T-helper 2 cell treated with Interferon-gamma antibody and Interleukin-4, amounts not matched to agents 100 ng/mL and 5 ng/mL, for 36 hours (primary cell): ENCODE data around the gene CDK13. TPM values are rescaled to one million over a fixed set of nuclear protein-coding genes. Genes with fewer than 3 reads are reported as not detected.

Experiments
- intact Hi-C: fragments of 100-400 bp; cut with micrococcal nuclease; formaldehyde crosslinking; loops from one replicate; pipeline ENCODE4 v1.15.1; 2023
- total RNA-seq: library from RNA; stranded (reverse); gene quantifications from 2 replicates; pipeline ENCODE4 v1.2.3, GENCODE V29; 2022

CDK13 gene
- total RNA-seq, 1 donor from 2014 or later = 54.2 TPM

GRCh38 chr7:39948956-39949928, 814 bp upstream of the CDK13 start:
- intact Hi-C loops = loop anchor here (1.0 to 5.0 kb wide), 5 partner anchors 52 to 359 kb away; partner anchors contain the start of gene MPLKIP

GRCh38 chr7:39950473-39951225, 593 bp downstream of the CDK13 start:
- intact Hi-C loops = loop anchor here (1.0 to 10.0 kb wide), 5 partner anchors 29 to 1716 kb away; partner anchors contain the start of gene YAE1

GRCh38 chr7:39951226-39952194, 1.5 kb downstream of the CDK13 start:
- intact Hi-C loops = loop anchor here (1.0 to 10.0 kb wide), 4 partner anchors 53 to 1717 kb away; partner anchors contain the start of gene YAE1

GRCh38 chr7:39952374-39952773, 2.3 kb downstream of the CDK13 start:
- intact Hi-C loops = loop anchor here (5.0 to 10.0 kb wide), 3 partner anchors 52 to 1718 kb away; partner anchors contain the start of gene YAE1

GRCh38 chr7:39952803-39953202, 2.7 kb downstream of the CDK13 start:
- intact Hi-C loops = loop anchor here (5.0 to 10.0 kb wide), 3 partner anchors 52 to 1718 kb away; partner anchors contain the start of gene YAE1

- intact Hi-C loops = loop anchor here (5.0 to 10.0 kb wide), 3 partner anchors 50 to 1720 kb away; partner anchors contain the start of gene YAE1
Observed at GRCh38 chr7:39954694-39955093, 4.6 kb downstream of the CDK13 start.

GRCh38 chr7:39958038-39958437, 8.0 kb downstream of the CDK13 start:
- intact Hi-C loops = loop anchor here (10.0 kb wide), 2 partner anchors 47 to 1723 kb away; no protein-coding TSS in a partner anchor

GRCh38 chr7:39967406-39968161, 17.5 kb downstream of the CDK13 start:
- intact Hi-C loops = no loop called here

DNA sequence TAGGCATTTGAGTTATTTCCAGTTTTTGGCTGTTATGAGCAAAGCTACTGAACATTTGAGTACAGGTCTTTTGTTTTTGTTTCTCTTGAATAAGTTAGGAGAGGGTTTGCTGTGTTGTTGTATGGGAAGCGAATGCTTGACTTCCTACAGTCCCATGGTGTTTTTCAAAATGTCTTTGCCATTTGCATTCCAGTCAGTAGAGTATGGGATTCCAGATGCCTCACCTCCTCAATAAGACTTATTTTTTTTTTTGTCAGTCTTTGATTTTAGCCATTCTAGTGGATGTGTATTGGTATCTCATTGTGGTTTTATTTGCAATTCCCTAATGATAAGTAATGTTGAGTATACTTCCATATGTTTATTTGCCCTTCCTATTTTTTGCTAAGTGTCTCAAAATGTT, 19.4 kb downstream of the CDK13 start:
- intact Hi-C loops = no loop called here

- intact Hi-C loops = no loop called here
Observed at GRCh38 chr7:39971924-39972323, 21.9 kb downstream of the CDK13 start.

GRCh38 chr7:39973801-39974200, 23.7 kb downstream of the CDK13 start:
- intact Hi-C loops = no loop called here

DNA sequence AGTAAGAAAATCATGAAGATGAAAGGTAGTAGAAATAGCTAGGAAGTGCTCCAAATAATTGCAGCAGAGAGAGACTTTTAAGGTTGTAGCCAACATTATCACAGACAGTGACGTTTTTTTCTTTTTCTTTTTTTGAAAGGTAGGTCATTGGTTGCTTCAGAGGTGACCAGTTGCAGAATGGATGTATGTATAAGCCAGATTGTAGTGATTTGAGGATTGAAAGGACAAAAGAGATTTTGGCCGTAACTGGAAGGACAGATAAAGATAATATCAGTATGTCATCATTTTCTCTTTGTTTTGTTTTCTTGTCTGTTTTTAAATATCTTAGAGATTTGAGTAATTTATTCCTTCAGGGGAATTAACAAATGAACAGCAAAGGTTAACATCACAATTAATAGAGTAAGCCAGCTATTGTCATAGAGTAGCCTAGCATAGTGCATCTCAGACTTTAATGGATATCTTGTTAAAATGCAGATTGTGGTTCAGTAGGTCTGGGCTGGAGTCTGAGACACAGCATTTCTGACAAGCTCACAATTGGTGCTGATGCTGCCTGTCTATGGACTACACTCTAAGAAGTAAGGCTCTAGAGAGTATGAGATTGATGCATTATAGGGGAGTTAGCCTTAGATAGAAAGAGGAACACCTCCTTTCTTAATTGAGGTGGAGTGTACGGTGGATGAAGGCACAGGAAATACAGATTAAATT, 28.3 kb downstream of the CDK13 start:
- intact Hi-C loops = no loop called here

DNA sequence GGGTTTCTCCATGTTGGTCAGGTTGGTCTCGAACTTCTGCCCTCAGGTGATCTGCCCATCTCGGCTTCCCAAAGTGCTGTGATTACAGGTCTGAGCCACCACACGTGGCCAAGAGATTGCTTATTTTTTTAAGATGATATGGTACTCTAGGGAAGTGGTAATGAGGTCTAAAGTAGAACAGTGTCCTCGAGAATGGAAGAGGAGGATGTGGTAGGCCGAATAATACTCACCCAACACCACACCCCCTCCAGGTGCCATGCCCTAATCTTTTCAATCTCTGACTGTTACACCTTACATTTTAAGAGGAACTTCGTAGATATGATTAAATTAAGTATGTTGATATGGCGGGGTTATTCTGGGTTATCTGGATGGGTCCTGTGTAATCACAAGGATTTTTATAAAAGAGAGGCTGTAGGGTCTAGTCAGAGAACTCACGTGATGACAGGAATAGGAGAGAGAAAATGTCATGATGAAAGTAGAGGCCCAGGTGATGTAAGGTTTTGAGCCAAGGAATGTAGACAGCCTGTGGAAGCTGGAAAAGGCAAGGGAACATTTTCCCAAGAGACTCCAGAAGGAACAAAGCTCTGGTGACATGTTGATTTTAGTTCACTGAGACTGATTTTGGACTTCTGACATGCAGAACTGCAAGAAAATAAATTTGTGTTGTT, 29.5 kb downstream of the CDK13 start:
- intact Hi-C loops = loop anchor here (1.0 kb wide), 1 partner anchor 29 kb away; the partner anchor contains the start of gene CDK13

DNA sequence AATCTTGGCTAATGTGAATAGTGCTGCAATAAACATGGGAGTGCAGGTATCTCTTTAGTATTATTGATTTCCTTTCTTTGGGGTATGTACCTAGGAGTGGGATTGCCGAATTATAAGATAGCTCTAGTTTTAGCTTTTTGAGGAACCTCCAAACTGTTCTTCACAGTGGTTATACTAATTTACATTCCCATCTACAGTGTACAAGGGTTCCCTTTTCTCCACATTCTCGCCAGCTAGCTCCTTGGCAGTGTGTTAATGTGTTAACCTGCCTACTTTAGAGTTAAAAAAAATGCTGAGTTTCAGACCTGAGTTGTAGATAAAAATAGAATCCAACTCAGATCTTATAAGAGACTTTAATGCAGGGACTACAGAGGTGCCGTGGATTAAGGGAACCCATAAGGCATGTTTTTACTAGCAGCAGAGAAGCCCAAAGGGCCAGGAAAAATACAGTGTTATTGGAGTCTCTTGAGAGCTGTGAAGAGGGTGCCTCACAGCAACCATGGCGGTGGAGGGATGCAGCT, 35.4 kb downstream of the CDK13 start:
- intact Hi-C loops = loop anchor here (5.0 kb wide), 1 partner anchor 88 kb away; no protein-coding TSS in a partner anchor

DNA sequence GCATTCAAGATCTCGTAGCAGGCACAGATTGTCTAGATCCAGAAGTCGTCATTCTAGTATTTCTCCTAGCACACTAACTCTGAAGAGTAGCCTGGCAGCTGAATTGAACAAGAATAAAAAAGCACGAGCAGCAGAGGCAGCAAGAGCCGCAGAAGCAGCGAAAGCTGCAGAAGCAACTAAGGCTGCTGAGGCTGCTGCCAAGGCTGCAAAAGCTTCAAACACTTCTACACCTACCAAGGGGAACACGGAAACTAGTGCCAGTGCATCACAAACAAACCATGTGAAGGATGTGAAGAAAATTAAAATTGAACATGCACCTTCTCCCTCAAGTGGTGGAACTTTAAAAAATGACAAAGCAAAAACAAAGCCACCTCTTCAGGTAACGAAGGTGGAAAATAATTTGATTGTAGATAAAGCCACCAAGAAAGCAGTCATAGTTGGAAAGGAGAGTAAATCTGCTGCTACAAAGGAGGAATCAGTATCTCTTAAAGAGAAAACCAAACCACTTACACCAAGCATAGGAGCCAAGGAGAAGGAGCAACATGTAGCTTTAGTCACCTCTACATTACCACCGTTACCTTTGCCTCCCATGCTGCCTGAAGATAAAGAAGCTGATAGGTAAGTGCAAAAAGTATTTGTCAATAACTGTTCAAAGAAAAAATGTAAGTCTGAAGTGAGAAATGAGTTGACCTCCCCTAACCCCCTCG, 37.7 kb downstream of the CDK13 start:
- intact Hi-C loops = loop anchor here (5.0 kb wide), 1 partner anchor 90 kb away; no protein-coding TSS in a partner anchor

GRCh38 chr7:40000734-40001315, 50.8 kb downstream of the CDK13 start:
- intact Hi-C loops = loop anchor here (10.0 kb wide), 1 partner anchor 46 kb away; the partner anchor contains the start of gene CDK13

GRCh38 chr7:40001649-40002048, 51.6 kb downstream of the CDK13 start:
- intact Hi-C loops = loop anchor here (10.0 kb wide), 1 partner anchor 47 kb away; the partner anchor contains the start of gene CDK13
